Endothelial cell of umbilical vein (primary cell): ENCODE measurements around the gene TNFRSF8.

Source experiments
- EZH2 ChIP-seq: IDR thresholded peaks from 2 replicates; pipeline ENCODE4 v1.6.1; 2012; ENCODE audit warnings: borderline replicate concordance, low read depth, mild to moderate bottlenecking, moderate library complexity, low read length, inconsistent platforms; ENCODE audit not compliant: severe bottlenecking
- FOS ChIP-seq: IDR thresholded peaks from 2 replicates; pipeline ENCODE4 v1.6.1; 2011; ENCODE audit warnings: mild to moderate bottlenecking, low read length, moderate library complexity, borderline replicate concordance; ENCODE audit not compliant: insufficient read depth
- GATA2 ChIP-seq: IDR thresholded peaks from 2 replicates; pipeline ENCODE4 v1.7.0; 2011; ENCODE audit warnings: low read depth, mild to moderate bottlenecking, moderate library complexity, mixed read lengths, low read length; ENCODE audit not compliant: insufficient read length, insufficient read depth
- JUN ChIP-seq: IDR thresholded peaks from 2 replicates; pipeline ENCODE4 v1.6.1; 2011; ENCODE audit warnings: borderline replicate concordance, low read depth; ENCODE audit not compliant: insufficient read length, insufficient read depth
- MYC ChIP-seq: IDR thresholded peaks from one replicate; pipeline ENCODE4 v1.6.1; 2011; ENCODE audit warnings: mild to moderate bottlenecking, low read depth, low read length
- POLR2A ChIP-seq: IDR thresholded peaks from 2 replicates; pipeline ENCODE4 v1.6.1; 2012; ENCODE audit warnings: low read depth, mild to moderate bottlenecking, control low read depth, low read length
- POLR2AphosphoS5 ChIP-seq: IDR thresholded peaks from 2 replicates; pipeline ENCODE4 v1.6.1; 2012; ENCODE audit warnings: low read depth, mild to moderate bottlenecking, control low read depth, low read length, moderate library complexity; ENCODE audit not compliant: insufficient read depth
- TF ChIP-seq, protein P1 (sequence below): IDR thresholded peaks from 2 replicates; pipeline ENCODE4 v1.6.1; 2011; ENCODE audit not compliant: insufficient read depth, insufficient read length
- TF ChIP-seq, protein P2 (sequence below), 2 donors: IDR thresholded peaks; 1 replicate in 1 of 2; 2 replicates in 1 of 2; pipeline ENCODE4 v1.5.1; 2011; ENCODE audit warnings: low read length in 2 of 2, mild to moderate bottlenecking in 2 of 2, moderate library complexity in 2 of 2, control low read depth in 1 of 2, inconsistent platforms in 1 of 2, low read depth in 1 of 2; ENCODE audit not compliant: insufficient read depth in 1 of 2; ENCODE audit errors: extremely low read depth in 1 of 2

DNA sequence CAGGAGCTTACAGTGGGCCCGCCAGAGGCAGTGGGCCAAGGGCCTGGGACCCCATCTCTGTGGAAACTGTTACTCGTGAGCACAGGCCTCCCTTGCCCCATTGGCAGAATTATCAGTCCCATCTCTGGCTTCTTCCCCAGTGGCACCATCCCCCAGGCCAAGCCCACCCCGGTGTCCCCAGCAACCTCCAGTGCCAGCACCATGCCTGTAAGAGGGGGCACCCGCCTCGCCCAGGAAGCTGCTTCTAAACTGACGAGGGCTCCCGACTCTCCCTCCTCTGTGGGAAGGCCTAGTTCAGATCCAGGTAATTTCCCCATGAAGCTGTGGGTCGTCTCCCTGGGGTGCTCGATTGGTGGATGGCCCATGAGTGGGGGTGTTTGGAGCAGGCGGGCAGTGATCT, 46.8 kb downstream of the TNFRSF8 start:
- TF ChIP-seq POLR2A (no peak), MYC (no peak), EZH2 (no peak), POLR2AphosphoS5 (no peak), FOS (no peak), GATA2 (no peak), JUN (no peak)
- TF ChIP-seq, protein P1, sequence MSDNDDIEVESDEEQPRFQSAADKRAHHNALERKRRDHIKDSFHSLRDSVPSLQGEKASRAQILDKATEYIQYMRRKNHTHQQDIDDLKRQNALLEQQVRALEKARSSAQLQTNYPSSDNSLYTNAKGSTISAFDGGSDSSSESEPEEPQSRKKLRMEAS = no peak
- TF ChIP-seq, protein P2, sequence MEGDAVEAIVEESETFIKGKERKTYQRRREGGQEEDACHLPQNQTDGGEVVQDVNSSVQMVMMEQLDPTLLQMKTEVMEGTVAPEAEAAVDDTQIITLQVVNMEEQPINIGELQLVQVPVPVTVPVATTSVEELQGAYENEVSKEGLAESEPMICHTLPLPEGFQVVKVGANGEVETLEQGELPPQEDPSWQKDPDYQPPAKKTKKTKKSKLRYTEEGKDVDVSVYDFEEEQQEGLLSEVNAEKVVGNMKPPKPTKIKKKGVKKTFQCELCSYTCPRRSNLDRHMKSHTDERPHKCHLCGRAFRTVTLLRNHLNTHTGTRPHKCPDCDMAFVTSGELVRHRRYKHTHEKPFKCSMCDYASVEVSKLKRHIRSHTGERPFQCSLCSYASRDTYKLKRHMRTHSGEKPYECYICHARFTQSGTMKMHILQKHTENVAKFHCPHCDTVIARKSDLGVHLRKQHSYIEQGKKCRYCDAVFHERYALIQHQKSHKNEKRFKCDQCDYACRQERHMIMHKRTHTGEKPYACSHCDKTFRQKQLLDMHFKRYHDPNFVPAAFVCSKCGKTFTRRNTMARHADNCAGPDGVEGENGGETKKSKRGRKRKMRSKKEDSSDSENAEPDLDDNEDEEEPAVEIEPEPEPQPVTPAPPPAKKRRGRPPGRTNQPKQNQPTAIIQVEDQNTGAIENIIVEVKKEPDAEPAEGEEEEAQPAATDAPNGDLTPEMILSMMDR (IDR thresholded peaks at IDR 0.05; ENCODE audit: extremely low read depth in 1 of 2, insufficient read depth in 1 of 2, low read depth in 1 of 2, low read length in 2 of 2) = no peak
